Spleen (tissue), 3 donors: Measurements from ENCODE around the gene UNG.

Experiments used
- POLR2A ChIP-seq, 3 donors: fragments of 450-650 bp; IDR thresholded peaks; one replicate each; pipeline ENCODE4 v1.5.1; 2017; ENCODE audit warnings: antibody characterized with exemption in 3 of 3, mild to moderate bottlenecking in 1 of 3
- POLR2AphosphoS5 ChIP-seq, 3 donors: sonication (generic); formaldehyde crosslinking; IDR thresholded peaks; one replicate each; pipeline ENCODE4 v1.5.1; 2017; ENCODE audit warnings: antibody characterized with exemption in 3 of 3

- no peak for TF ChIP-seq POLR2A (IDR thresholded peaks at IDR 0.05)
- no peak for TF ChIP-seq POLR2AphosphoS5 (IDR thresholded peaks at IDR 0.05)
Observed at GRCh38 chr12:109121346-109121880, 24.0 kb downstream of the UNG start.
